Measurements from ENCODE around the gene CXADR.
"Not testable (repeated sequence)": the region's sequence is repeated elsewhere in the genome, so short reads cannot be mapped to it uniquely, and the experiment has no call there.

GRCh38 chr21:17489565-17489964 lies 23.3 kb upstream of the CXADR start:
- not testable (repeated sequence) for TF ChIP-seq CTCF, POLR2A (IDR thresholded peaks at IDR 0.05)
